GM03348 (cell line): Measurements from ENCODE around the gene ATP6V0E2.
"Not testable (repeated sequence)": the region's sequence is repeated elsewhere in the genome, so short reads cannot be mapped to it uniquely, and the experiment has no call there.

ENCODE experiments used
- DNase-seq: peaks from one replicate; pipeline ENCODE4 v3.0.0; 2012; ENCODE audit warnings: low spot score

ATP6V0E2 gene

DNA sequence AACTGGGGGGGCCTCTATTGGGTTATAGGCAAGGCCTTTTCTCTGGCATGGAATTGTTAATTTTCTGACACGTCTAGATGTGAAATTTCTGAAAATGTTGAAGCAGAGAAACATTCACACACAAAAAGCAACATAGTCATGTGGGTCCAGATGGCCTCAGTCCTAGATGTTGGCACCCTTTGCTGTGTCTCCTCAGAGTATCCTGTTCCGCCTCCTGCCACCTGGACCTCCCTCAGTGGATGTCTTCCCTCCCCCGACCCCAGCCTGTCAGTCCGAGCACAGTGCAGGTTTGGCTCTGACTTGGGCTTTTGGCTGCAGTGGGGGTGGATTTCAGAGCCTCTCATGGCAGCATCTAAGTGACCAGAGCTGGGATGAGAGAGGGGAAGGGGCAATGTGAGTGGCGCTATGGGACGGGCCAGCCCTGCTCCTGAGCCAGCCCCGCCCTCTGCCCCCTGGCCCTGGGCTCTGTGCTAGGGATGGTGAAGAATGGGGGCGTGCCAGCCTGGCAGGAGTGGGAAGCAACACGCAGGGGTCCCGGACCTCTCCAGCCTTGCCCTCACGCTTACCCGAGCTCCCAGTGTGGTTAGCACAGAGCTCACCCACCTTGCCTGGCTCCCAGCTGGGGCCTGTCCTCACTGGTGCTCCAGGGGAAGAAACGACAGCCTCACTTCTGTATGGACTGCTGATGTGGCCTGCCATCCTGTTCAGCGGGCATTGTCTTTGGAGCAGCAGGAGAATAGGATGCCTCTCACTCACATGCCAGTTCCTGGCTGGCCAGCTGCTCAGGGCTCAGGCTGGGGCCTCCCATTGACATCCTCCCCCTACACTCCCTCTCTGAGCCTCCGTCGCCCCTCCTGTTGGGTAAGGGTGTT lies 6.2 kb downstream of the ATP6V0E2 start:
- DNase-seq, result no peak

DNA sequence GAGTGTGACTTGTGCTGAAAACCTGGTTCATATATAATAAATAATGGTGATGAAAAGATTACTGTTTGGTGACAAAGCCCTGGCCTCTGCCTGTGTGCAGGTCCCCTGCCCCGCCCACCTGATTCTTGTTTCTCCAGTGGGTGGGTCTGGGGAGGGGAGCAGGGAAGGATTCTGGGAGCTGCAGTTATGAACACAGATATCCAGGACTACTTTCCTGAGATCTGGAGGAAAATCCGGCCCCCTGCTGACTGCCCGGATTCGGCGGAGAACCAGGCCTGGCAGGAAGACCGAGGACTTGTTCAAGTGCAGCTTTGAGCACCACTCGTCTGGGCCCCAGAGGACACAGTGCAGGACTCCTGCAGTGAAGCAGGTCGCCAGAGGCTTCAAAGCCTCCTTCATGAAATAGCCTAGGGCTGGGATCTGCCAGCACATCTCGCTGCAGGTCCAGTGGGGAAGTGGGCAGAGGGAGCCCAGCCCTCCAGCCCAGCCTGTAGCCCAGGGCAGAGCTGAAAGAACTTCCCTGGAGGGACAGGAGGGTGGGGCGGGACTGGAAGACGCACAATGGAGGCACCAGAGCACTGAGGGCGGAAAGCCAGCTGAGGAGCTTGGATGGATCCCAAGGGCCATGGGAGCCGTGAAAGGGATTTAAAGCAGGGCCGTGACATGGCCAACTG lies 7.0 kb downstream of the ATP6V0E2 start:
- no peak for DNase-seq

DNA sequence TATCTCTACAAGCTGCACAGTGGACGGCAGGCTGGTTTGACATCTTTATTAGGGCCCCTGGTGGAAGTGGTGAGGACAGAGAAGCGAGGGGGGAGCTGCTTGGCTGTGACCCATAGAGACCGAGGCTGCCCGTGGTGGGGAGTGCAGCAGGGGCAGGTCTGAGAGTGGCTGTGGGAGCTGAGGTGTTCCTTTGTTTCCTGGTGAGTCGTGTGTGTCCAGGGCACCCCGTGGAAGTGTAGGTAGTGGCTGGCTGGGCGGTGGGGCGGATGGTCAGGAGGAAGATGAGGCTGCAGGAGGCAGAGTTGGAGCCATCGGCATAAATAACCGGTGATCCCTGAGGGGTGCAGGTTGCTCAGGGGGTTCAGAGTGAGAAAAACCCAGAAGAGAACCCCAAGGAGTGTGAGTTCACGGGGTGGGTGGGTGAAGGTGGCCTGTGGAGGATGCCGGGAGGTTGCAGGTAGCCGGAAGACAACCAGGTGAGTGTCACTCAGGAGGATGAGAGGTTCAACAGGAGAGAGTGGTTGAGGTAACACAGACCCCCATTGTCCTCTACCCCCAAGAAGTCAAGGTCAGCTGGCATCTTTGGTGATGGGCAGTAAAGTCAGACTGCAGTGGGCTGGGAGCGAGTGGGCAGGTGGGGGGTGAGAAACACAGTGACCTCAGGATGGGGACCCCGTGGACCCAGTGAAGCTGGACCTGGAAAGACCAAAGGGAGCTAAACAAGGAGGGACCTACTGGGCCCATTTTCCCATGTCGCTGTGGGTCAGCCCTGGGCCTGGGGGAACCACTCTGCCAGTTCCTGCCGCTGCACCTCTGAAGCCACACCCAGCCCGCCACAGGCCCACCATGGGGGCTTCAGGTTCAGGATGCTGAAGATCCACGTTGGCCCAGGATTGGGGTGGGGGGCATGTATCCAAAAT lies 7.8 kb downstream of the ATP6V0E2 start:
- DNase-seq, result no peak

DNA sequence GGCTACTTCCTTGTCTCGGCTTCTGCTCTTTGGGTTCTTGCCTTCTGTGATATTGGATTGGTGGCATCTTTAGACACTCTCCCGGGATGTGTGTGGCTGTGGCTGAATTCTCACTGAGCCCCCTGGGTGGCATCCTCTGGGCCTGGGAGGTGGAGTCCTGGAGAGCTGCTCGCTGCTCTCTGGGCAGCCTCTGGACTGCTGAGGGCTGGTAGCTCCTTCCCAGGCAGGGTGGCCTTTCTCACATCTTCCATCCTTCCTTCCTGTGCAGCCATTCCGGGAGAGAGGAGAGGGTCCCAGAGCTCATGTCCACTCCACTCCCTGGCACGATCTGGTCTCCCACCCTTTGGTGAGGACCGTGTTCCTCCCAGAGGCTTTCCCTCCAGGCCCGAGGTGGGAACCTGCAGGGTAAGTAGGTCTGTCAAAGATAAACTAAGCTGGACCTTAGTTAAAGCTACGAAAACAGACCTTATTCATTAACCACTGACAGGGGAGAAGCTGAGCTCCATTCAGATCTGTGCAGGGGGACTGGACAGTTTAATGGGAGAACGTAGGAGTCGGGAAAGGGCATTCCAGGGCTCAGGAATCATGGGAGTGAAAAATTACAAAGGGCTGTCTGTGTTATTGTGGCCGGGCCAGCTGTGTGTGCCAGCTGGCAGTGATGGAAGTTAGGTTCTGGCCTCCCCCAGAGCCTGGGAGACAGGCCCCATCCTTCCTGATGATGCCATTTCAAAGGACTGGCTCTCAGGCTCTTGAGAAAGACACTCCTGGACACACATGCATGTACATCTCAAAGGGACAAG lies 8.7 kb downstream of the ATP6V0E2 start:
- DNase-seq, result no peak

DNA sequence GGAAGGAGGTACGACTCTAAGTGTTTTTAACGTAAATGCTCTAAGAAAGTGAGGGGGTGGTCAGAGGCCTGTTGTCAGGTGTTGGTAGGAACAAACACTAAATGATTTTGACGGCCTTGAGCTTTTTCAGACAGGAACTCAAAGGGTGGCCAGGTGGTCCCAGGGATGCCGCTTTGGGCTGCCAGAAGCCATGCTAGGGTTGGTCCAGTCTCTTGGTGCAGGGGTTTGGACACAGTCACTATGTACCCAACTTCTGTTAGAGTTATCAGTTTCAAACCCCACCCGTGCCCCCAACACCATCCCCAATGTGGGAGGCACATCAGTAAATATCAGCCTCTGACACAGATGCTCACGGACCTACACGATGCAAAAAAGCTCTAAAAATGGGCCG lies 9.3 kb downstream of the ATP6V0E2 start:
- no peak for DNase-seq

DNA sequence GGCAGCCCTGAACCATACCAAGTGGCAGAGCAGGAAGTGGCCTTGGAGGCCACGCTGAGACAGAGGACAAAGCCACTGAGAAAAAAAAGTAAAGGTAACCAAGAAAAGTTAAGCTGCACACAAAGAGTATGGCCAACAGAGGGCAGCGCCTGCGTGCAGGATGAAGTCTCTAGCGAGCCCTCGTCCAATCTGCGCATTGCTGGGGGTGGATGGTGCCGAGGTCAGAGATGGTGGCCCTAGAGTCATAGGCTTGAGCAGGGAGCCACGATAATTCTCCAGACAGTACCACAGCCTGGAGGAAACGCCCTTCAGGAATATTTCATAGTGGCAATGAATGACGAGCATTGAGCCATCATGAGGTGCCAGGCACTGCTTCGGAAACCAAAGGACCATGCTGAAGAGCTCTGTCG lies 9.7 kb downstream of the ATP6V0E2 start:
- DNase-seq, result peak; percentile 39

DNA sequence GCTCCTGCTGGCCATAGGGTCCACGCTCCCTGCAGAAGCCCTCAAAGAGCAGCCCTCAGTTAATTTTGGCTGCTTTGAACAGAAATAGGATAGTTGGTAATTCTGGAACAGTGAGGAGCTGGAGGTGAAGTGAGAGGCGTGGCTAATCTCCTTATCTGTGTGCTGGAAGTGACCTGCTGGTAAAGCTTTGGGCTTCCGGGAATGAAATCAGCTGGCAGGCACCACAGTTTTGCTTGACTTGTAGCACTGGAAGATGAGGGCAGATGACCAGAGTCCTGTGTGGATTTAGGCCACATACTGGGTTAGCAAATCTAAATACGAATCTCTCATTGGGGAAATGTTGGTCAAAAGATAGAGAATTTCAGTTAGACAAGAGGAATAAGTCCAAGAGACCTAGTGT lies 10.2 kb downstream of the ATP6V0E2 start:
- DNase-seq, result no peak

DNA sequence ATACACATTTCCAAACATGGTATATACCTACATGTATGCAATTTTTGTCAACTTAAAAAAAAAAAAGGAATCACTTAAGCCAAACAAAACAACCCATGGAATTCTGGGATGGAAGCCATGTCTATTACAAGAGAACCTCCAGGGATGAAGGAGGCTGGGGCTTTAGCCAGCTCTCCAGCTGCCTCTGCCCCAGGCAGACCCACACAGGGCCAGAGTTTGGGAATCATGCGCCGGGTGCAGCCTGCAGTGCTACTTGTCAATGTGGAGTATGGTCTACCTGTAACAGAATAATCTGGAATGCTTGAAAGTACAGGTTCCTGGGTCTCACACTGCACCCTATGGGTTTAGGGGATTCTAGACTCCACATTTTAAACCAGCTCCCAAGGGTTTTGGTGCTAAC lies 10.8 kb downstream of the ATP6V0E2 start:
- DNase-seq, result no peak

DNA sequence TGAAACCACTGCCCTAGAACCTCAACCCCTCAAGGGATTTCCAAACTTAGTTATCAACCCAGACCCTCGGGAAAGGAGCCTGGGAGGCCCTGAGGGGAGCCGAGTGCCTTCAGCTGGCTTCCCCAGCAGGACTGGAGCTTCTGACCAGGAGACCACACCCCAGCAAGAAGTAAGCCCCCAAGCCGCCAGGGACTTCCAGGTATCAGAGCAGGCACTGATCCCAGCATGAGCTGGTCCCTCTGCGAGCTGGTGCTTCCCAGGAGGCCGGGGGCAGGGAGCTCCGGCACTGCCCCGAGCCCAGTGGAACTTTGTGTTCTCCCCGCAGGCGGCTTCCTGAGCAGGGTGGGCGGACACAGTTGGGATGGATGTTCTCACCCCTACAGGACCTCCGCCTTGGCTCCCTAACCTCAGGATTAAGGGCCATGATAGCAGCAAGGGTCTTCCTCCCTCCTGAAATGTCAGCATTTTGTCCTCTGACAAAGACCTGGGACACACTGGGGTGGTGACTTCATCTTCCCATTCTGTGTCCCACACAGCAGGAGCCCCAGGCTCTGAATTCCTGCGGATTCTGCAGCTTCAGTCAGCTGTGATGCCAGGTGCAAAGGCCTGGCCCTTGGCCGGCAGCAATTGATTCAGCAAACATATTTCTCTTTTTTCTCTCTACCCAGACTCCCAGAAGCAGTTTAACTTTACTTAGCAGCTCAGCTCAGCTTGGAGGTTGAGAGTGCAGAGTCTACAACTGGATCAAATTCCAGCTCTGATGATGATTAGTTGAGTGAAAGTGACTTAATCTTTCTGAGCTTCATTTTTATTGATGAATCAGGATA lies 11.6 kb downstream of the ATP6V0E2 start:
- no peak for DNase-seq

DNA sequence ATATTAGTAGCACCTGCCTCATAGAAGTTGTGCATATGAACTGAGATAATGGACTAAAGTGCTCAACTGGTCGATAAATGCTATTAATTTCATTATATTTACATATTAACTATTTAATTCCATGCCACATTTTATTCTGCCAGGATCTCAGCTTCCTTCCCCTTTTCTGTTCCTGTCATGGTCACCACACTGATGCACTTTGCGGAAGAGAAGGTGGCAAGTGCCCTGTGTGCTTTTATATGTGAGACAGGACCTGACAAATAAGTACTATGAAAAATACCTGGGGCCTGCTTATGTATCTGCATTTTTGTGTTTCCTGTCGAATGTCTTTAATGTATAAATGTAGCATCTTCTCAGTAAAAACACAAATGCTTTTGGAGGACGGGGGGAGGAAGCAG lies 12.2 kb downstream of the ATP6V0E2 start:
- no peak for DNase-seq

DNA sequence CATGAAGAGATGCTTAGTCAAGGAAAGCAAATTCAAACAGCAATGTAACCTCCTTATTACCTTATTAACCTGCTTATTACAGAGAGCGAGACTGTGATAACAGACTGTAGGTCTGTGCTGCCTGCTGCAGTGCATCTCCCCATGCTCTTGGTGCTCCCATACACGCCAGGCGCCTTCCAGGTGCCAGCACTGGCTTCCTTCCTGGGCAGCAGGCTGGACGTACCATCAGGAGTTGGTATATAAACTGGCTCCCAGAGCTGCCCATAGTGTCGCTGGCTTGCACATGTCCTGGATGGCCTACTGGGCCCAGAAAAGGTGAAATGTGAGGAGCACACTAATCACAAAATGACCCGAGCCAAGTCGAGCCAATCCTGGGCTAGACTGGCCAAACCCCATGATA lies 13.5 kb downstream of the ATP6V0E2 start:
- DNase-seq, result no peak

DNA sequence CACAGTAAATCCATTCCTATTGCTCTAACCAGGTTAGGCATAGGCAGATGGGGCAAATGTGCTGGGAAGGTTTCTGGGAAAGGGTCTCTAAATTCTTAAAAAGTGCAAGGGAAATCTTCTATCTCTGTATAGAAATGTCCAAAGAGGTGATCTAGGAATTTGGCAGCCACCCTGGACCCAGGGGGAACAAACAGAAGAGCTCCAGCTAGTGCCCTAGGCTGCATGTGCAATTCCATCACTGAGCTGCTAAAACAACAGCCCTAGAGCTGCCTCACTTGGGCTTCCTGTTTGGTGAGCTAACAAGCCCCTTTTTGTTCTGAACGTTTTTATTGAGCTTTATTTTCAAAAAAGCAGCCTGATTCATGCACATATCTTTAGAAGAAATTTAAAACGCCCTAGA lies 16.9 kb downstream of the ATP6V0E2 start:
- DNase-seq, result not testable (repeated sequence)

DNA sequence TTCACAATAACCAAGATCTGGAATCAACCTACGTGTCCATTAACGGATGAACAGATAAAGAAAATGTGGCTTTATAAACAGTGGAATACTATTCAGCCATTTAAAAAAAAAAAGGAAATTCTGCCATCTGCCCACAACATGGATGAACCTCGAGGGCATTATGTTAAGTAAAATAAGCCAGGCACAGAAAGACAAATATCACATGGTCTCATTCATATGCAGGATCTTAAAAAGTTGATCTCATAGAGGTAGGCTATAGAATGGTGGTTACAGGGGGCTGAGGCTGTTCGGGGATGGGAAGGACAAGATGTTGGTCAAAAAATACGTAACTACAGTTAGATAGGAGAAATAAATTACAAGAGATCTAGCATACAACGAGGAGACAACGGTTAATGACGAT lies 21.2 kb downstream of the ATP6V0E2 start:
- DNase-seq, result not testable (repeated sequence)

DNA sequence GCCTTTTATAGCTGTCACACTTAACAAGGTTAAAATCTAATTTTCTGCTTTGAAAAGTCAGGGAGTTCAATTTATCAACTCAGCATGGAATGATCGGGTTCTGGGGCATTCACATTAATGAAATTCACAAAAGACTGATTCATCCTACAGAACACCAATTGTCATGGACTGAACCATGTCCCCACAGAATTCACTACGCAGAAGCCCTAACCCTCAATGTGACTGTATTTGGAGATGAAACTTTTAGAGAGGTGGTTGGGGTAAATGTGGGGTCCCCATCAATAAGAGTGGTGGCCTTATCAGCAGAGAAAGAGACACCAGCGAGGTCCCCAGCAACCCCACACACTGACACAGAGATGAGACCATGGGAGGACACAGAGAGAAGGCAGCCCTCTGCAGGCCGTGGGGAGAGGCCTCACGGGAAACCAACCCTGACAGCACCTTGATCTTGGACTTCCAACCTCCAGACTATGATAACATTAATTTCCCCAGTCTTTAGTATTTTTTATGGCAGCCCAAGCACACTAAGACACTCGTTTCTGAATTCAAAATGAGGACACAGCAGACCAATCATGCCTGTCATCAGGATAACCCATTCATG lies 34.1 kb downstream of the ATP6V0E2 start:
- DNase-seq, result not testable (repeated sequence)

DNA sequence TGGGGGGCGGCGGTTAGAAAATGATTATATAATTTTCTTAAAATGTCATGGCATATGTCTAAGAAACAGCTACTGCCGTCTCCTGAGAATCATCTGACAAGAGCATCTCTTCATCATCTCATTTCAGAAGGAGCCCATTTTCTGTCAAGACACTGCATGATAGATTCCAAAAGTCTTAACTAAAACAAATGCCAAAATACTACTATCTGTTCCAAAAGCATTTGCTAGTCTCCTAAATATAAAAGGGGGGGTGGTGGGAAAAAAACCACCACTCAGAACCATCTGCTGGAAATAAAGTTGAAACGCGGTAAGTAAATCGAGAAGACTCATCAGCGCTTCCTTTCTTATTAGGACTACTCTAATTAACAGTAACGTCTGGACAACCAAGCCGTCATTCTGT lies 36.5 kb downstream of the ATP6V0E2 start:
- DNase-seq, result not testable (repeated sequence)

DNA sequence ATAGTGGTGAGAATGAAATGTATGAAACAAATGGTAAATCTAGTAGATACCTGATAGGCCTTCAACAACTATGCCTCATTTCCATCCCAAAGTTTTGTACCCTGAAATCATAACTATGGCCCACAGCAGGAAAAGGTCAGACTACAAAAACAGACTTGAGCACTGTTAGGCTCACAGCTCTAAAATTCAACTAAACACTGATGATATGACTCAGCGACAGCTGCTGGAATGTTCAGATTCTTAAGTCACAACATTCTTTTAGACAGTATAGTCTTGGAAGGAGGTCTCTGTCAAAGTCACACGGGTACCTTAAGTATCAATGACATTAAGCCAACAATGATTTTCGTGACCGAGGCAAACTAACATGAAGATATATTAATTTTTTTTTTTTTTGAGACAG lies 38.4 kb downstream of the ATP6V0E2 start:
- DNase-seq, result not testable (repeated sequence)

DNA sequence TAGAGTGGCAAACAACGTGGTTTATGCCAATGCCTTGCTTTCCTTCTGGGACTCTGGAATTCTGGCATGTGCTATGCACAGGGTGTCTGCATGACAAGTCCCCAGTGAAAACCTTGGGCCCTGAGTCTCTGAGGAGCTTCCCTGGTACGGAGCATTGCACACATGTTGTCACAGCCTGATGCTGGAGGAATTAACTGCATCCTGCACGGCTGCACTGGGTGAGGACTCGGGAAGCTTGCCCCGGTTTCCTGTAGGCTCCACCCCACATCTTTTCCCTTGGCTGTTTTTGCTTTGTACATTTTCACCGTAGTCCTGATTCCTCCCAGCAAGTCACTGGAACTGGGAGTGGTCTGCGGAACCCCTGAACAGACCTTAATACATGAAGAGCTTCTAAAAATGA lies 52.6 kb downstream of the ATP6V0E2 start:
- not testable (repeated sequence) for DNase-seq
